Left cardiac atrium (tissue), 4 donors: ENCODE data around the gene PARP8. TPM values are rescaled to one million over a fixed set of nuclear protein-coding genes. Genes with fewer than 3 reads are reported as not detected.
A peak's percentile ranks its signal among the peaks of the same experiment; 100 is the strongest.

Experiments
- ATAC-seq, 2 donors: fragments of 200-7000 bp; cut with Tn5 transposase; one replicate each; pipeline ENCODE4 v1.9.1; 2020; ENCODE audit warnings: mild to moderate bottlenecking in 2 of 2, moderate library complexity in 2 of 2
- DNase-seq: peaks from one replicate; pipeline ENCODE4 v3.0.0-alpha.2; 2020
- intact Hi-C, 2 donors: fragments of 100-400 bp; cut with DNase I; formaldehyde crosslinking; loops; one replicate each; pipeline versions ENCODE4 v1.14.1 to v1.15.1; 2022 to 2023
- total RNA-seq, 2 donors: library from RNA; stranded (reverse); fragmentation: NEBNext Ultra II Directional; extraction: Animal tissue kit (Norgen Biotek cat#: 25700); gene quantifications; one replicate each; pipeline ENCODE4 v1.2.1, GENCODE V29; 2021
- donor health status: DM: no; HTN: yes; CAD: no.
- donor health status: DM: no; HTN: yes; CAD: no; lungs with severe emphysema.
- donor health status: DM: yes; HTN: yes; CAD: no.
- donor health status: Dilated cardiomyopathy.

Gene PARP8
- total RNA-seq, 2 donors from 2014 or later = 11.2 to 13.5 TPM

DNA sequence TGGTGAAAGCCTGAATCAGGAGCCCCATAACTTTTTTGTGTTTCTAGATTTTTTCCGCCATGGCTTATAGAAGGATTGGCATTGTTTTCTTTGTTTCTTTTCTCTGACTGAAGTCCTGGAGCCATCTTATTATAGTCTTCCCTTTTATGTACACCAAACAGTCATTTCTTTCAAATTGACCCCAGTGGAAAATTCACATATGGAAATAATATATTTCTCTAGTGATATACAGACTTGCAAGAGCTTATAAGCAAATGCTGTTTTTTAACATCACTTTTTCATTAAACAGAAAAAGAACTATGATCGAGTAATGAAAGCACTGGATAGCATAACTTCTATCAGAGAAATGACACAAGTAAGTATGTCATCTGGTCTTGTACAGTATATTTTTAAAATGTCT lies 155.6 kb downstream of the PARP8 start:
- ATAC-seq (no peak), DNase-seq (no peak)
- intact Hi-C loops = no loop called here

- intact Hi-C loops = no loop called here
- ATAC-seq (no peak), DNase-seq (no peak)
Observed at GRCh38 chr5:50822761-50823160, 156.3 kb downstream of the PARP8 start.

- DNase-seq (no peak), ATAC-seq (no peak)
- intact Hi-C loops = no loop called here
Observed at GRCh38 chr5:50823568-50823967, 157.1 kb downstream of the PARP8 start.

DNA sequence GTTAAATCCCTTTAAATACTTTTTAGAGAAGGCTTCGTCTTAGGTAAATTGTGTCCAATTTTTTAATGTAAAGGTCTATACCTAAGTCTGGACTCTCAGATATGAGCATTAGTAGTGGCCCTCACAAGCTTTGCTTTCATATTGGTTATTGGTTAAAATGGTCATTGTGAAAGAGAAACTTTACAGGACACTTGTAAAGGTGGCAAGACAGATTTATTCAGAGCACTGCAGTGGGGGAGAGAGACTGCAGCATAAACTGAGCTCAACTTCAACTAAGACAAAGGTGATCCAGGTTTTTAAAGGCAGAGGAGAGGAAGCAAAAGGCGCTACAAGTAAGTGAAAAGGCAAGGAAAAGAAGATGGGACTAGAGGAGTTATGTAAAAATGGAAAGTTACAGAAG lies 157.7 kb downstream of the PARP8 start:
- ATAC-seq = no peak
- intact Hi-C loops = no loop called here
- DNase-seq = no peak

- ATAC-seq (no peak), DNase-seq (no peak)
- intact Hi-C loops = no loop called here
Observed at GRCh38 chr5:50827516-50828247, 161.2 kb downstream of the PARP8 start.

DNA sequence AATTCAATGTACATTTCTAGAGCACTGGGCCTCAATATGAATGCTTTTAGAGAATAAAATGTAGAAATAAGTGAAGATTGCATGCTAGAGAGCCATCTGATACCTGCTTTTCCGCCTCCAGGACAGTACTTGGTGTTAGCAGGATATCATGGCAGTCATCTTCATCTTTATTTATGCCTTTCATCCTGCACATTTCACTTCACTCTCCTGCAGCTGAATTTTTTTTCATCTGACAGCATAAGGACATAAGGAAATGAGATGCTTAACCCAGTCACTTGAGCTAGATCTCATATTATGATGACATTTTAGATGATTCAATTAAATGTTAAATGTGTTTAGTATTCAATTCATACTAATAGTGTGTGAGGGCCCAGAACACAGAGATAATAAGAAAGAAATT lies 162.6 kb downstream of the PARP8 start:
- ATAC-seq = no peak
- intact Hi-C loops = no loop called here
- no peak for DNase-seq

GRCh38 chr5:50832657-50833284 lies 166.3 kb downstream of the PARP8 start:
- ATAC-seq (no peak), DNase-seq (no peak)
- intact Hi-C loops = no loop called here

- ATAC-seq (no peak), DNase-seq (no peak)
- intact Hi-C loops = no loop called here
Observed at GRCh38 chr5:50836356-50836755, 169.9 kb downstream of the PARP8 start.

DNA sequence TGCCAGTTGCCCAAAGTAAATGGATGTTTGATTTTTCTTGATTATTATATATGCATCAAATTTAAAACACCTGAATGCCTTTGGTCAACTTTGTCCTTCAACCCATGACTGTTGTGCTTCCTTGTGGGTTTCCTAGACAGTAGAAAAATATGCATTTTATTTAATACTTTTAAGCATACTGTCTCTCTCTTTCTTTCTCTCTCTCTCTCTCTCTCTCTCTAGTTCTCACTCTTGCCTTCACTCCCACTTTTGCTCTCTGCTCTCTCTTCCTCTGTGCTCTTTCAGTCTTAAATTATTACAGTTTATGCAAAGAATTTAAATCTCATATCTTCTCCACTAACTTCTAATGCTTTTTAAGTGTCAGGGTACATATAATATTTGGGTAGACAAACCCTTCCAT lies 173.0 kb downstream of the PARP8 start:
- DNase-seq (no peak), ATAC-seq (no peak)
- intact Hi-C loops = no loop called here

GRCh38 chr5:50843091-50843490 lies 176.7 kb downstream of the PARP8 start:
- intact Hi-C loops = no loop called here
- ATAC-seq (no peak), DNase-seq (no peak)

DNA sequence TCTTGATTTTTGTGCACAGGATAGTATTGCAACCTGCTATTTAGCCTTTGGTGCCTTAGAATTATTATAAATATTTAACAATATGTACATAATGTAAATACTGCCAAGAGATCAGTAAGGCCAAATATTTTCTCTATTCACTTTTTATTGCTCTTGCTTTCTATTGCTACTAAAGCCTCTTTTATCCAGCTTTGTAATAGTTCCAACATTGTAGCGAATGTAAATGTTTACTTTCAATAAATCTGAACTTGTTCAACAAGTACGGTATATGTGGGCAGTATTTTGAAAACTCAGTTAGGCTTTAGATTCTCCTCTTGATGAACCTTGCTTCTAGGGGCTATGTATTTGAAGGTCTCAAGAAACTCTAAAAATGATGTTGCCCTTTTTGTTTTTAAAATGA lies 179.8 kb downstream of the PARP8 start:
- DNase-seq (no peak), ATAC-seq (no peak)
- intact Hi-C loops = no loop called here

GRCh38 chr5:50849554-50849953 lies 183.1 kb downstream of the PARP8 start:
- ATAC-seq (no peak), DNase-seq (no peak)
- intact Hi-C loops = no loop called here

DNA sequence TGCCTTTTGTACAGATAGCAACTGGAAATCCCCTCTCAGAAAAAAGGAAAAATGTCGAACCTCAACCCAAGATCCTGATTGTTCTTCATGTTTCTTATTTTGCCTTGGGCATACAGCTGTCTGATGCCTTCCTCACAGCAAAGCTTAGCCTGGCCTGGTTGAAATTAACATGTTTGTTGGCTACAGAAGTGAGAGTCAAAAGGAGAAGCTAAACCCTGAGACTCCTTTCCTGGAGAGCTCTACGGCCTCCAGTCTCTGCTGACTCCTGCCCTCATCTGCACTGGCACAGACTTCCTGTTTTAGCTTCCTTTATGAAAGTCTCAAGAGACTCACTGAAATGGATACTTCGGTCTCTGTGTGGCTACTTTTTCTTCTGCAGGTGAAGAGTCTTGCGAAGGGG lies 186.7 kb downstream of the PARP8 start:
- intact Hi-C loops = no loop called here
- peak; percentile 47 to 78 for ATAC-seq
- peak; percentile 26 for DNase-seq

GRCh38 chr5:50854082-50854481 lies 187.6 kb downstream of the PARP8 start:
- no peak for ATAC-seq
- intact Hi-C loops = no loop called here
- no peak for DNase-seq

GRCh38 chr5:50855001-50855400 lies 188.6 kb downstream of the PARP8 start:
- DNase-seq = no peak
- intact Hi-C loops = no loop called here
- ATAC-seq = no peak

GRCh38 chr5:50856401-50857119 lies 190.1 kb downstream of the PARP8 start:
- intact Hi-C loops = no loop called here
- no peak for DNase-seq
- ATAC-seq = peak in 1 of 2 donors; percentile 23

DNA sequence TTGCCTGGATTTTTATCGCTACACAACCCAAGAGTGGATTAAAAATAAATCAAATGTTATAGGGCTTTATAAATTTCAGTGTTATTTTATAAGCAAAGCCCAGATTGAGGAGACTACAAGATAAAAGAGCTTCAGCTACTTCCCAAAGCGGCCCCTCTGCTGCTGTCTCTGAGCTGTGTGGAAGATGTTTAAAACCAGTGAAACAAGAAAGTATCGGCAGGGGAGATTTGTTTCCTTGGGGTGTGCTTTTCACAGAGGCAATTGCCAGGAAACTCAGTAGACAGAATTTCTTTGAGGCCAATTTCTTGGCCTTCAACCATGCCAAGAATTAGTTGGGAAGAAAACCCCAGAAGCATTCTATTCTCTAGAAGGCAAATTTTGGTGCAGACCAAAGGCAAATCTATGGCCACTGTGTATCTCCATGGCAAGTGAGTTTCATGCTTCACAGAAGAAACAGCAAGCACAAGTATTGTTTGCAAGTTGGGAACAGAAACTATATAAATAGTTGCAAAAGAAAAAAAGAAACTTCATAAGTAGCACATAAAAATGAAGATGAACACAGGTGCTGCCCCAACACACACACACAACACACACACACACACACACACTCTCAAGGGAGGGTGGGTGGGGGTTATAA lies 197.2 kb downstream of the PARP8 start:
- ATAC-seq (no peak), DNase-seq (no peak)
- intact Hi-C loops = no loop called here

- ATAC-seq = no peak
- intact Hi-C loops = no loop called here
- DNase-seq = no peak
Observed at GRCh38 chr5:50864466-50864865, 198.0 kb downstream of the PARP8 start.

DNA sequence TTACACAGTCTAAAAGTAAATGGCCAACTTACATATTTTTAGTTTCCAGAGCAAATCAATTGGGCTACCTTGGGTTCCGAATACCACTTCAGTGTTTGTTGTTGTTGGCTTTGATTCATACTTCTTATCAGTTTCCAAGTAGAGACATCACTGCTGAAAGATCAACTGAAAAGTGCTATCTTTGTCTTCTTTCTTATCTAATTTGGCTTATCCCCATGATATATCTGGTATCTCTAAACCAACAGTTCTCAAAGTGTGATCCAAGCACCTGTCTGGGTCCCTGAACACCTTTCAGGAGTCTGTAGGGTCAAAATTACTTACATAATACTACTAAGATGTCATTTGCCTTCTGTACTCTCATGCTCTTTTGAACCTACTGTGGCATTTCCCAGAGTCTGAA lies 200.0 kb downstream of the PARP8 start:
- intact Hi-C loops = no loop called here
- DNase-seq (no peak), ATAC-seq (no peak)

DNA sequence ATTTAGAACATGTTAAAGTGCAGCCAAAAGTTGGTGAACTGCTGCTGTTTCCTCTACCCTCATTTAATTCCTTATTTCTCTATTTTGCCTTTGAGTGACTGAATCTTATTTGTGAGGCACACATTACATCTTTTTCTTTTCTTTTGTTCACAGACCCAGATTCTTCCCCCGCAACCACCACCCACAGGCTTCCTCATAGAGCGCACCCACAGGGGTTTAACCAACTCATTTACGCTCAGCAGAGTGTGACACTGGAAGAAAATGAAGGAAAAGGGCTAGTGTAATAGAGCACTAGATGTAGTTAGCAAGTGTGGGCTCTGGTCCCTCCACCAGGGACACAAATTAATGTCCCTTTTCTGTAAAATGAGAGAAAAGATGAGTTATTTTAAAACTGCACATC lies 200.7 kb downstream of the PARP8 start:
- intact Hi-C loops = no loop called here
- no peak for ATAC-seq
- no peak for DNase-seq
